Measurements from ENCODE around the gene SEPHS2. TPM values are rescaled to one million over a fixed set of nuclear protein-coding genes. Genes with fewer than 3 reads are reported as not detected.

The SEPHS2 gene
- total RNA-seq, 1 donor from 2014 or later, result 199 TPM

GRCh38 chr16:30430428-30430970 is 15.2 kb downstream of the SEPHS2 start:
- DNase-seq (ENCODE audit: low spot score) (no peak), ATAC-seq (peak; percentile 49)

GRCh38 chr16:30429678-30430427 is 15.8 kb downstream of the SEPHS2 start, which contains the start of gene DCTPP1:
TSS of gene DCTPP1 (minus strand) at chr16:30430030. CDS start at chr16:30429980, 50 bp downstream.
- ATAC-seq (peak; percentile 97), DNase-seq (ENCODE audit: low spot score) (peak; percentile 96)

DNA sequence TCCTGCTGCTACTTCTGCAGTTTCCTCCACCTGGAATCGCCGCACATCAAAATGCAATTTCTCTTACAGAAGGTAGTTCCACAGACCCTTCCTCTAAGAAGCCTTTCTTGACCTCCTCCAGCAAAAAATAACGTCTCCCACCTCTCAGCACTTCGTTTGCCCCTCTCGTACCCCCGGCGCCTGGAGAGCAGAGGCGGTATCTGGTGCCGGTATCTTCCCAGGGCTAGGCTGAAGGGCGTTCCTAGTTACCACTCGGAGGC is 16.3 kb downstream of the SEPHS2 start:
- ATAC-seq, result peak; percentile 17
- no peak for DNase-seq (ENCODE audit: low spot score)

DNA sequence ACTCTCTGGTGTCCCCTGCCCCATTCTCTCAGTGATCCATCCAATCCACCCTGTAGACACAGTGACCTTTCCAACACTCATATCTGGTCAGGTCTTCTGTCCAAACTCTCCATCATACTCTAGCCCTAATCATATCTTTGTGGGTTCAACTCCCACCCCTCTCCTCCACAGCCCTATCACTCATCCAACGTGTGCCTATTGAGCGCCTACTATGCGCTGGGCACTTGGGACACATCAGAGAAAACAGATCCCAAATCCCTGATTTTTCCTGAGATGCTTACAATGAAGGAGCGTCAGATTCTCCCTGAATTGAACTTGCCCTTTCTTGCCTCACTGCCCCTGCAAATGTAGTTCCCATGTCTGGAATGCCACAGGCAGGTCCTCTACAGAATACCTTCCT is 17.6 kb downstream of the SEPHS2 start:
- ATAC-seq (no peak), DNase-seq (ENCODE audit: low spot score) (no peak)

- DNase-seq (ENCODE audit: low spot score) (no peak), ATAC-seq (no peak)
Measured at GRCh38 chr16:30421010-30421409, 24.7 kb downstream of the SEPHS2 start.

GRCh38 chr16:30418350-30419181 is 27.1 kb downstream of the SEPHS2 start:
- ATAC-seq (no peak), DNase-seq (ENCODE audit: low spot score) (no peak)

- peak; percentile 93 for DNase-seq (ENCODE audit: low spot score)
- peak; percentile 92 for ATAC-seq
Measured at GRCh38 chr16:30417529-30418349, 27.9 kb downstream of the SEPHS2 start.

DNA sequence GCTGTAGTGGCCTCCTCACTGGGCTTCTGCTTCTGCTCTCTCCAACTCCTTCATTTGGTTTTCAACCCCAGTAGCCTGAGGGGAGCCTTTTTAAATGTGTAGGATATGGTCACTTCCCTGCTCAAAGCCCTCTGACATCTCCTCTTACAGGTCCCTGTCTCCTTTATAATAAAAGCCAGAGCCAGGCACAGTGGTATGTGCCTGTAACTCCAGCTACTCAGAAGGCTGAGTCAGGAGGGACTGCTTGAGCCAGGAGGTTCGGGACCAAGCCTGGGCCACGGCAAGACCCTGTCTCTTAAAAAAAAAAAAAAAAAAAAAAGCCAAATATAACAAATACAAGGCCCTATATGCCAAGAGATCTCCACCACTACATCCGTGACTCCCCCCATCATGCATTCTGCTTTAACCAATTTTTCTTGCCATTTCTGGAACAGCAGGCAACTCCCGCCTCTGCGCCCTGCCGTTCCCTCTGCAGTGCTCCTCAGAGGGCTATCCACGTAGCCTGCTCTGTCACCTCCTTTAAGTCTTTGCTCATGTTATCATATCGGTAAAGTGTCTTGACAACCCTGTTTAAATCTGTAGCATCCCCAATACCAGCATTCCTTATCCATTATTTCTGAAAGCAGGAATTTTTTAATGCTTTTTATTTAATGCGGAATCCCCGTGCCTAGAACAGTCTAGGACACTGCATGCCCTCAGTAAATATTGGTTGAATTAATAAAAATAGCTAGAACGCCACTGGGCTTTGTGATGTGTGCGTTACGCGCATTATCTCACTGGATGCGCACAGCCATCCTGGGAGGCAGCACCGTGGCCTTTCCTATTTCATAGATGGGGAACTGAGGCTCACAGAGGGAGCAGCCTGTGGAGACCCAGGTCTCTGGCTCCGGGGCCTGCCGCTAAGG is 28.8 kb downstream of the SEPHS2 start:
- ATAC-seq, result no peak
- DNase-seq (ENCODE audit: low spot score), result no peak

- ATAC-seq (no peak), DNase-seq (ENCODE audit: low spot score) (no peak)
Measured at GRCh38 chr16:30416047-30416603, 29.5 kb downstream of the SEPHS2 start.

GRCh38 chr16:30414159-30414558 is 31.5 kb downstream of the SEPHS2 start:
- no peak for DNase-seq (ENCODE audit: low spot score)
- ATAC-seq, result no peak

DNA sequence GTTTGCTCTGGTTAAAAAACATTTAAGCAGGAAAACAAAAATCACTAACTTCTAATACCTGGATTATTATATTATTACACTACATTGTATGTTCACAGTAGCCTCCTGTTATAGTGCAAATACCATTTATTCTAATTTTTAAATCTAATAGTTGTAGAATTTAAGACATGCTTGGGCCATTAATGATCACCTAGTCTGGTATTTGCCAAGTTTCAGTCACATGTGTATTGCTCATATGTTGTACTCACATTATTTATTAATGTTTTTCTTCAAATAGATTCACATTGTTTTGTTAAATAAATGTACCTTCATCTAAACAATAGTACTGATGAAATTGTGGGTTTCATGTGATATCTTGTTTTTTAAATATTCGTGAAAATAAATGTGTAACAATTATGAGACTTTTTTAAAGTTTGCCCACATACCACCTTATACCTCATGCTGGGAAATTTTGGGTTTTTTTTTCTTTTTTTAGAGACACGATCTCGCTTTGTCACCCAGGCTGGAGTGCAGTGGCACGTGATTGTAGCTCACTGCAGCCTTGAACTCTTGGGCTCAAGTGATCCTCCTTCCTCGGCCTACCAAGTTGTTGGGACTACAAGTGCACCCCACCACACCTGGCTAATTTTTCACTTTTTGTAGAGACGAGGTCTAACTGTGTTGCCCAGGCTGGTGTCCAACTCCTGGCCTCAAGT is 32.4 kb downstream of the SEPHS2 start:
- ATAC-seq, result no peak
- no peak for DNase-seq (ENCODE audit: low spot score)

DNA sequence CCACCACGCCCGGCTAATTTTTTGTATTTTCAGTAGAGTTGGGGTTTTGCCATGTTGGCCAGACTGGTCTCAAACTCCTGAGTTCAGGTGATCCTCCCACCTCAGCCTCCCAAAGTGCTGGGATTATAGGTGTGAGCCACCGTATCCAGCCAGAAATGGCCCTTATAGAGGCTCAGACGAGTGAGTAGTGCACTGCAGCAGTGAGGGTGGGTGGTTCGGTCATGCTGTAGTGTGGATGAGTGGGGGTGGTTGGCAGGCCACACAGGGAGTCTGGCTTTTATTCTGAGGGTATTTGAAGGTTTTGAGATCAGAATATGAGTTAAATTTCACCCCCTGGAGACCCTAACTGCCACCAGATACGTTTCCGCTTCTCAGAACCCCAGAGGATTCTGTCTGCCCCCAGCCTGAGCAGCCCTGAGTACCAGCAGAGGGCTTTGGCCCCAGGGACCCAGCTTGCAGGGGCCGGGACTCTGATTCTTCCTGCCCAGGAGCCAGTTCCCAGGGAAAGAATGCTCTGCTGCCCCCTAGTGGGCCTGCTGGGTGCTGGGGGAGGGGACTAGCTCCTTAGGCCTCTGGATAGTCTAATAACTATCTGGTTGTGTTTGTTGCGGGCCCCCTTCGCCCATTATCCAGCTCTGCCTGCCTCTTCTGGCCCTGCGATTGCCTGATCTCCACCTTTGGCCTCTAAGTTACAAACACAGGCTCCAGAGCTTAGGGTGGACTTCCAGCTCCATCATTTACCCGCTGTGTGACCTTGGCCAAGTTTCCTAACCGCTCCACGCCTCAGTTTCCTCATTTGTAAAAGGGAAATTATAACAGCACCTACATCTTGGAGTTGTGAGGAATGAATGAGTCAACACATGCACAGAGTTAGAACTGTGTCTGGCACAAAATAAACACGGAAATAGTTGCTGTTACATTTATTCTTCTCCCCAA is 36.3 kb downstream of the SEPHS2 start:
- peak; percentile 91 for DNase-seq (ENCODE audit: low spot score)
- peak; percentile 75 for ATAC-seq

DNA sequence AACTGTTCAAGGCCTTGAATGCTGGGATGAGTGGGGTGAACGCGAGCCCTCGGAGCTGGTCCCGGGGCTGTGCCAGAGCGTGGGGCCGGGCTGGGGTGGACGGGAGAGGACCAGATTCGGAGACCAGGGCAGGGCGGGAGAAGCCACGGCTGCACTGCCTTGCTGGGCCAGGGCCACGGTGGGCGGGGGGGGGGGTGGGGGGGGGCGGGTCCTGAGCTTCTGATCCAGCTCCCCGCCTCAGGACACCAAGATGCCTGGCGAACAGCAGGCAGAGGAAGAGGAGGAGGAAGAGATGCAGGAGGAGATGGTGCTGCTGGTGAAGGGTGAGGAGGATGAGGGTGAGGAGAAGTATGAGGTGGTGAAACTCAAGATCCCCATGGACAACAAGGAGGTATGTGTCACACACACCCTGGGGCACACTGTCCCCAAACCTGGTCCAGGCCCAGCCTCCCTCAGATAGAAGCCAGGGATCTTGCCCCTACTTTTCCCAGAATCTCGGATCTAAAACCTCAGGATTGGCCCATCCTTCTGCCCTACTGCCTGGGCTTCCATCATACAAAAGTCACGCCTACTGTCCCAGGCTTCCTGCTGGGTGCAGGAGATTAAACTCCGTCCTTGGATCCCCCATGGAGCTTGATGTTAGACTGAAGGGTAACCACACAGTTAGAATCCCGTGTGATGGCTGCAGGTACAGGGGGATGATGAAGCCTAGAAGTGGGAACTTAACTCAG is 37.7 kb downstream of the SEPHS2 start:
- ATAC-seq (peak; percentile 35), DNase-seq (ENCODE audit: low spot score) (no peak)

DNA sequence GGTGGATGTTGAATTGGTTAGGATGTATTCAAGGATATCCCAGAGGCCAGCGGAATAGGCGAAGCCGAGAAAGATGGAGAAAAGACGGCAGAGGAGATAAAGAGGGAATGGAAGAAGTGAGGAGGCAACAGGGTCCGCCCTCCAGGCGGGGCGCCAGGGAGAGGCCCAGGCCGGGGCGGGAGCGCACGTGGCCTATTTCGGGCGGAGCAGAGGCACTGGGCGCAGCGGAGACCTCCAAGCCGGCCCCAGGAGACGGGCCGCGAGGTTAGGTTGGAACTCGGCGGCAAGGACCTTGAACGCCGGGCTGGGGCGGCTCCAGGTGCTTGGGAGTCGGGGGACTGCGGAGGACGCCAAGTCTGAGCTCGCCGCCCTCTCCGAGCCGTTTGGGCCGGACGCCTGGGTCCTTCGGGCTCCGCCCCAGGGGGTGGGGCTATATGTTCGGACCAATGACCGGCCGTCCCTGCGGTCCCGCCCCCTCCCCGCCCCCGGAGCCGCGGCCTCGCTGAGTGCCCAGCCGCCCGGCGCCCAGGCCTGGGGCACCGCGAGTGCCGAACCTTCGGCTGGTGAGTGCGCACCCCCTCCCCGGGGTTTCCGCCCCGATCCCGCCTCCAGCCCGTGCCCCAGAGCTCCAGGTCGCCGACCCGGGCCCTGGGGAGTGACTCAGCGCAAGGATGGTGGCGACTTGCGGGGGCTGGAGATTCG is 38.4 kb downstream of the SEPHS2 start, which contains the start of gene ZNF771:
TSS of gene ZNF771 (plus strand) at position 505 of the 702 bp plus-strand sequence. CDS start 448 bp downstream, outside the sequence.
- ATAC-seq (peak; percentile 92), DNase-seq (ENCODE audit: low spot score) (peak; percentile 98)

- ATAC-seq, result no peak
- no peak for DNase-seq (ENCODE audit: low spot score)
Measured at GRCh38 chr16:30406795-30407101, 38.9 kb downstream of the SEPHS2 start.

DNA sequence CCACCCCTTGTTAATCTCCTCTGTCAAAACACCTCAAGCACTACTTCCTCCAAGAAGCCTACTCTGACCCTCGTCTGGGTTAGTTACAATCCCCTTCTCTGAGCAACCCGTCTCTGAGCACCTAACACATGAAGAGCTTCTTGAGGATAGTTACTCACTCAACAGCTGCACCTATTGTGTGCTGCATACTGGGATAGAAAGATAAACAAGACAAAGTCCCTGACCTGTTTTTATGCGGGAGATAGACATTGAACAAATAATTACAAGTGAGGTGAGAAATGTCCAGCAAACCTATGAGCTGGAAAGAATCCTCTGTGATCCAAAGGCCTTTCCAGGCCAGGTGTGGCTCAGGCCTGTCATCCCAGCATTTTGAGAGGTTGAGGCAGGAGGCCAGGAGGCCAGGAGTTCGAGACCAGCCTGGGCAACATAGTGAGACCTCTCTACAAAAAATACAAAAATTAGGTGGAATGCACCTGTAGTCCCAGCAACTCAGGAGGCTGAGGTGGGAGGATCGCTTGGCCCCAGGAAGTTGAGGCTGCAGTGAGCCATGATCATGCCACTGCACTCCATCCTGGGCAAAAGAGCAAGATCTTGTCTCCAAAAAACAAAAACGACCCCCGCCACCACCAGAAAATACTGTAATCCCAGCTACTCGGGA is 43.8 kb downstream of the SEPHS2 start:
- no peak for DNase-seq (ENCODE audit: low spot score)
- peak; percentile 74 for ATAC-seq
